ENCODE measurements around the gene PRADC1. TPM values are rescaled to one million over a fixed set of nuclear protein-coding genes. Genes with fewer than 3 reads are reported as not detected.
A peak's percentile ranks its signal among the peaks of the same experiment; 100 is the strongest.
"Not testable (repeated sequence)": the region's sequence is repeated elsewhere in the genome, so short reads cannot be mapped to it uniquely, and the experiment has no call there.

PRADC1 gene
- total RNA-seq, 1 donor from 2014 or later = 77.0 TPM

DNA sequence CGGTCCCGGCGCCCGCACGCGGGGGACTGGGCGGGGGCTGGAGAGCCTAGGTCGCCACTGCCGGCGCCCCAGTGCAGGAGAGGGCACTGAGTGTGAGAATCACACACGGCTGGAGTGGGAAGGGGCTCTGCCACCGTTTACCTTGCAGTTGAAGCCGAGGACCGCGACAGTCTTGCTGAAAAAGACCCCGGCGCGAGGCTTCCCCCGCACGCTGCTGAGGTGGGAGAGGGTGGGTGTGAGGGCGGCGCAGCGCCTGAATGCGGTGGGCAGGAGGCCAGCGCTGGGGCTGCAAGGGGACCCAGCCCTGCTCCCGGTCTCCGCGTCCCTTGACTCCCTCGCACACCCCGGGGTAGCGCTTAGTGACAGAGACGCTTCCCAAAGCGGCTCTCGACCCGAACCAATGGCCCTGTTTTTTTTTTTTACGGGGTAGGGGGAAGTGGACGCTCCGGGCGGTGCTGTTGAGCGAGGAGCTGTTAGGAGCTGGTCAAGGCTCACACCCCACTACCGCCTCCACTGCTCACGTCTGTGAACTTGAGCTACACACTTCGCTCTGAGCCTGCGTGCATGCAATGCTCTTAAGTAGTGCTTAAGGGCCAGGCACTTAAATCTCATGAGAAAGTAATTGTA is 29.9 kb downstream of the PRADC1 start:
- Histone ChIP-seq H3K27me3 (peaks cover 19% of the 10 kb centered on the region), H3K4me1 (peaks cover 0 to 7% of the 10 kb centered on the region in 2 donors), H3K27ac (no peak overlapping the region), H3K9me3 (no peaks in the 10 kb centered on the region), H3K36me3 (no peaks in the 10 kb centered on the region), H3K4me3 (peak overlapping the region; percentile 38 to 58)
- DNase-seq (ENCODE audit: low spot score in 2 of 2) = no peak
- TF ChIP-seq, protein P1, sequence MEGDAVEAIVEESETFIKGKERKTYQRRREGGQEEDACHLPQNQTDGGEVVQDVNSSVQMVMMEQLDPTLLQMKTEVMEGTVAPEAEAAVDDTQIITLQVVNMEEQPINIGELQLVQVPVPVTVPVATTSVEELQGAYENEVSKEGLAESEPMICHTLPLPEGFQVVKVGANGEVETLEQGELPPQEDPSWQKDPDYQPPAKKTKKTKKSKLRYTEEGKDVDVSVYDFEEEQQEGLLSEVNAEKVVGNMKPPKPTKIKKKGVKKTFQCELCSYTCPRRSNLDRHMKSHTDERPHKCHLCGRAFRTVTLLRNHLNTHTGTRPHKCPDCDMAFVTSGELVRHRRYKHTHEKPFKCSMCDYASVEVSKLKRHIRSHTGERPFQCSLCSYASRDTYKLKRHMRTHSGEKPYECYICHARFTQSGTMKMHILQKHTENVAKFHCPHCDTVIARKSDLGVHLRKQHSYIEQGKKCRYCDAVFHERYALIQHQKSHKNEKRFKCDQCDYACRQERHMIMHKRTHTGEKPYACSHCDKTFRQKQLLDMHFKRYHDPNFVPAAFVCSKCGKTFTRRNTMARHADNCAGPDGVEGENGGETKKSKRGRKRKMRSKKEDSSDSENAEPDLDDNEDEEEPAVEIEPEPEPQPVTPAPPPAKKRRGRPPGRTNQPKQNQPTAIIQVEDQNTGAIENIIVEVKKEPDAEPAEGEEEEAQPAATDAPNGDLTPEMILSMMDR (IDR thresholded peaks at IDR 0.05) = no peak
- intact Hi-C loops (cut with DNase I) = no loop called here

DNA sequence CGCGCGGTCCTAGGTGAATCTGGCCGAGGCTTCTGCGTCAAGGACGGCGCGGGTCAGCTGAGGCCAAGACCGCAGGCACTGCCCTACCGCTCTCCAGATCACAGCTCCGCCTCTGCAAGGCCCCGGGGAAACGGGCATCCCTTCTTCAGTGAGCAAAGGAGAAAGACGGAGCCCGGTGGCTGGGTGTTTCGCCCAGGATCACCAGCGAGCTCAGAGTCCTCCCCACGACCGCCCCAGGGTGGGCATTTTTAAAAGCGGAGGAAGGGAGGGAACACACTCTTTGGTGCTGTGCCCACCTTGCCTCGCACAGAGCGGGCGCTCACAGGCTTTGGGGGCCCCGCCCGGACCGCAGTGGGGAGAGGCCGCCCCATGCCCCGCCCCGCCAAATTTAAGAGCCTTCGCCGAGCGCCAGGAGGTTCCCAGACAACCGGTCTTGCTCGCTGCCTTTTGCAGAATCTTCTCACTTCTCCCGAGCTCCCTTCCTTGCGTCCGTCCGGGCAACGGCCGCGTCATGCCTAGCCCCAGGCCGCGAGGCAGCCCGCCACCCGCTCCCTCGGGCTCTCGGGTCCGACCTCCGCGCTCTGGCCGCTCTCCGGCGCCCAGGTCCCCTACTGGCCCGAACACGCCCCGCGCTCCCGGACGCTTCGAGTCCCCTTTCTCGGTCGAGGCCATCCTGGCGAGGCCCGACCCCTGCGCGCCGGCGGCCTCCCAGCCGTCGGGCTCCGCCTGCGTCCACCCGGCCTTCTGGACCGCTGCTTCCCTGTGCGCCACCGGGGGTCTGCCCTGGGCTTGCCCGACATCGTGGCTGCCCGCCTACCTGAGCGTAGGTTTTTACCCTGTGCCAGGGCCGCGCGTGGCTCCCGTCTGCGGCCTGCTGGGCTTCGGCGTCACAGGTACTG is 30.6 kb downstream of the PRADC1 start, which contains the start of gene NOTO:
Gene NOTO (plus strand): TSS at position 419 of the 899 bp plus-strand sequence. CDS start 93 bp downstream, at position 512.
- intact Hi-C loops (cut with DNase I) = no loop called here
- Histone ChIP-seq H3K9me3 (no peaks in the 10 kb centered on the region), H3K36me3 (no peaks in the 10 kb centered on the region), H3K27me3 (peaks cover 19% of the 10 kb centered on the region), H3K4me1 (peaks cover 0 to 7% of the 10 kb centered on the region in 2 donors), H3K27ac (no peak within 1 kb of the TSS), H3K4me3 (peak within 1 kb of the TSS; percentile 38 to 58)
- DNase-seq (ENCODE audit: low spot score in 2 of 2) = no peak
- TF ChIP-seq, protein P1 (IDR thresholded peaks at IDR 0.05) = no peak

DNA sequence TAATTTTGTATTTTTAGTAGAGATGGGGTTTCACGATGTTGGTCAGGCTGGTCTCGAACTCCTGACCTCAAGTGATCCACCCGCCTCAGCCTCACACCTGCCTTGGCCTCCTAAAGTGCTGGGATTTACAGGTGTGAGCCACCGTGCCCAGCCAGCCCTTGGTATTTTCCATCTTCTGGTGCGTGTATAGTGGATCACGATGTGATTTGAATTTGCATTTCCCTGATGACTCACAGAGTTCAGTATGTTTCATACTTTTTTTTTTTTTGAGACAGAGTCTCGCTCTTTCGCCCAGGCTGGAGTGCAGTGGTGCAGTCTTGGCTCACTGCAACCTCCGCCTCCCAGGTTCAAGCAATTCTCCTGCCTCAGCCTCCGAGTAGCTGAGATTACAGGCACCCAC is 32.8 kb downstream of the PRADC1 start:
- not testable (repeated sequence) for H3K27ac ChIP-seq; DNase-seq (ENCODE audit: low spot score in 2 of 2)

GRCh38 chr2:73197579-73197978 is 35.5 kb downstream of the PRADC1 start:
- H3K9me3 ChIP-seq = no peaks in the 10 kb centered on the region
- no peak overlapping the region for H3K4me3 ChIP-seq
- TF ChIP-seq, protein P1 (IDR thresholded peaks at IDR 0.05) = no peak
- no peak overlapping the region for H3K27ac ChIP-seq
- no peak for DNase-seq (ENCODE audit: low spot score in 2 of 2)
- H3K36me3 ChIP-seq = no peaks in the 10 kb centered on the region
- peaks cover 0 to 4% of the 10 kb centered on the region in 2 donors for H3K4me1 ChIP-seq
- intact Hi-C loops (cut with DNase I) = no loop called here
- H3K27me3 ChIP-seq = peaks cover 15% of the 10 kb centered on the region

More for the DNA sequence above, 32.8 kb downstream of the PRADC1 start:
- H3K9me3 ChIP-seq; H3K36me3 ChIP-seq; H3K4me3 ChIP-seq; H3K4me1 ChIP-seq; intact Hi-C loops (cut with DNase I): not testable (repeated sequence)
- H3K27me3 ChIP-seq = peaks cover 19% of the 10 kb centered on the region

DNA sequence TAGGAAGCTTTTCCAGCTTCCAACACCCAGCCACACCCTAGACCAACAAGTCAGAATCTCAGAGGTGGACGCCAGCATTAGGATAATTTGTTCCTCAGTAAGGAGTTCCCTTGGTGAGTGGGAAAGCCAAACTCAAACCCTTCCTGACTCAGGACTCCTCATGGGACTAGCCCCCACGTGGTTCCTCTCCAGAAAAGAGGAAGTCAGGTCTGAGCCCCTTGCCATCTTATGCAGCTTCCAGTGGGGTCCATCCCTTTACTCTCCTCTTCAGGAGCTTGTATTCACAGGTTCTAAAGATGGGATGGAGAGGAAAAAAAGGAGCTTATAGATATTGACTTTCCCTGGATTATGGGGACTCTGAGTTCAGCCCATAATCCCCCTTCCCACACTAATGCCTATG is 45.5 kb downstream of the PRADC1 start:
- H3K27me3 ChIP-seq = no peaks in the 10 kb centered on the region
- DNase-seq (ENCODE audit: low spot score in 2 of 2) = no peak
- TF ChIP-seq, protein P1 (IDR thresholded peaks at IDR 0.05) = no peak
- H3K36me3 ChIP-seq = no peaks in the 10 kb centered on the region
- no peak overlapping the region for H3K27ac ChIP-seq
- no peaks in the 10 kb centered on the region for H3K4me1 ChIP-seq
- peaks cover 0 to 6% of the 10 kb centered on the region in 2 donors for H3K9me3 ChIP-seq
- intact Hi-C loops (cut with DNase I) = no loop called here
- H3K4me3 ChIP-seq = no peak overlapping the region

- Histone ChIP-seq H3K4me1 (no peaks in the 10 kb centered on the region), H3K9me3 (peaks cover 0 to 6% of the 10 kb centered on the region in 2 donors), H3K4me3 (no peak overlapping the region), H3K36me3 (no peaks in the 10 kb centered on the region), H3K27me3 (no peaks in the 10 kb centered on the region), H3K27ac (no peak overlapping the region)
- TF ChIP-seq, protein P1 (IDR thresholded peaks at IDR 0.05) = no peak
- intact Hi-C loops (cut with DNase I) = no loop called here
- DNase-seq (ENCODE audit: low spot score in 2 of 2) = no peak
These were observed 47.1 kb downstream of the PRADC1 start for GRCh38 chr2:73185965-73186364.
